ENCODE results near the gene IFT22.

IFT22 gene

GRCh38 chr7:101273206-101273605 is 48.4 kb downstream of the IFT22 start:
- H3K27me3 ChIP-seq (ENCODE audit: insufficient read depth, low read length, poor library complexity): no peaks in the 10 kb centered on the region
- H3K4me2 ChIP-seq (ENCODE audit: insufficient read depth, low read length): no peak overlapping the region
- no peak overlapping the region for H3K4me3 ChIP-seq (ENCODE audit: low read depth in 1 of 2, low read length in 2 of 2)
- no peaks in the 10 kb centered on the region for H3K4me1 ChIP-seq (ENCODE audit: insufficient read depth, low read length)
- H3K27ac ChIP-seq (ENCODE audit: low read length): no peak overlapping the region
- H4K20me1 ChIP-seq (ENCODE audit: insufficient read depth, low read length): no peaks in the 10 kb centered on the region
- DNase-seq (no peak), ATAC-seq (ENCODE audit: insufficient read depth, low read depth) (no peak)
- no peak overlapping the region for H2AFZ ChIP-seq (ENCODE audit: low read depth, low read length)
- H3K9ac ChIP-seq (ENCODE audit: low read depth, low read length): no peak overlapping the region
- no peaks in the 10 kb centered on the region for H3K36me3 ChIP-seq (ENCODE audit: insufficient read depth, low read length)
- TF ChIP-seq EZH2 (IDR thresholded peaks at IDR 0.05; ENCODE audit: borderline replicate concordance, low read depth, low read length, severe bottlenecking): no peak
- no peak for TF ChIP-seq CTCF (IDR thresholded peaks at IDR 0.05; ENCODE audit: borderline replicate concordance, extremely low read depth, low read length, poor library complexity, severe bottlenecking)
- H3K9me3 ChIP-seq (ENCODE audit: insufficient read depth, low read length, severe bottlenecking): no peaks in the 10 kb centered on the region
- no peaks in the 10 kb centered on the region for H3K79me2 ChIP-seq (ENCODE audit: insufficient read depth, low read length)

DNA sequence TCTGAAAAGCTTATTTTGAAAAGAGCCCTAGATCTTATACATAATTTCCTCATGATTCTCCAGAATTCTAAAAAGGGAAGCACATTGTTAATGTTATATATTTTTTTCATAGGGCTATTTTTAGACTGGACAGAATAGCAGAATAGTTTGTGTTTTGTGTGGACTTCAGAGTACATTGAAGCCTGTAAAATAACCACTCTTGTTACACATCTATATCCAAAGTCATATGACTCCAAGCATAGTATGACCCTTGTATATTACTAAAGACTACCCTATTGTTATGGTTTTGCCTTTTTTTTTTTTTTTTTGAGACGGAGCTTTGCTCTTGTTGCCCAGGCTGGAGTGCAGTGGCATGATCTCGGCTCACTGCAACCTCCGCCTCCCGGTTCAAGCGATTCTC is 50.6 kb downstream of the IFT22 start:
- H3K36me3 ChIP-seq (ENCODE audit: insufficient read depth, low read length): no peaks in the 10 kb centered on the region
- H4K20me1 ChIP-seq (ENCODE audit: insufficient read depth, low read length): no peaks in the 10 kb centered on the region
- no peaks in the 10 kb centered on the region for H3K4me1 ChIP-seq (ENCODE audit: insufficient read depth, low read length)
- H2AFZ ChIP-seq (ENCODE audit: low read depth, low read length): no peak overlapping the region
- no peak overlapping the region for H3K4me2 ChIP-seq (ENCODE audit: insufficient read depth, low read length)
- H3K4me3 ChIP-seq (ENCODE audit: low read depth in 1 of 2, low read length in 2 of 2): no peak overlapping the region
- no peak overlapping the region for H3K27ac ChIP-seq (ENCODE audit: low read length)
- no peaks in the 10 kb centered on the region for H3K9me3 ChIP-seq (ENCODE audit: insufficient read depth, low read length, severe bottlenecking)
- H3K79me2 ChIP-seq (ENCODE audit: insufficient read depth, low read length): no peaks in the 10 kb centered on the region
- no peak overlapping the region for H3K9ac ChIP-seq (ENCODE audit: low read depth, low read length)
- ATAC-seq (ENCODE audit: insufficient read depth, low read depth) (no peak), DNase-seq (no peak)
- no peaks in the 10 kb centered on the region for H3K27me3 ChIP-seq (ENCODE audit: insufficient read depth, low read length, poor library complexity)
- TF ChIP-seq CTCF (IDR thresholded peaks at IDR 0.05; ENCODE audit: borderline replicate concordance, extremely low read depth, low read length, poor library complexity, severe bottlenecking) (no peak), EZH2 (IDR thresholded peaks at IDR 0.05; ENCODE audit: borderline replicate concordance, low read depth, low read length, severe bottlenecking) (no peak)

GRCh38 chr7:101269664-101270063 is 51.9 kb downstream of the IFT22 start:
- Histone ChIP-seq H3K27ac (ENCODE audit: low read length) (no peak overlapping the region), H3K4me2 (ENCODE audit: insufficient read depth, low read length) (no peak overlapping the region), H3K9ac (ENCODE audit: low read depth, low read length) (no peak overlapping the region), H3K4me1 (ENCODE audit: insufficient read depth, low read length) (no peaks in the 10 kb centered on the region), H3K36me3 (ENCODE audit: insufficient read depth, low read length) (no peaks in the 10 kb centered on the region), H2AFZ (ENCODE audit: low read depth, low read length) (no peak overlapping the region), H3K27me3 (ENCODE audit: insufficient read depth, low read length, poor library complexity) (no peaks in the 10 kb centered on the region), H3K4me3 (ENCODE audit: low read depth in 1 of 2, low read length in 2 of 2) (no peak overlapping the region), H3K9me3 (ENCODE audit: insufficient read depth, low read length, severe bottlenecking) (no peaks in the 10 kb centered on the region), H3K79me2 (ENCODE audit: insufficient read depth, low read length) (no peaks in the 10 kb centered on the region), H4K20me1 (ENCODE audit: insufficient read depth, low read length) (no peaks in the 10 kb centered on the region)
- DNase-seq: no peak
- ATAC-seq (ENCODE audit: insufficient read depth, low read depth): no peak
- no peak for TF ChIP-seq CTCF (IDR thresholded peaks at IDR 0.05; ENCODE audit: borderline replicate concordance, extremely low read depth, low read length, poor library complexity, severe bottlenecking)
- TF ChIP-seq EZH2 (IDR thresholded peaks at IDR 0.05; ENCODE audit: borderline replicate concordance, low read depth, low read length, severe bottlenecking): no peak

Measured in DND-41 (cell line).